Esophagus (tissue), 2 donors: ENCODE results near the gene NPHP3. TPM values are rescaled to one million over a fixed set of nuclear protein-coding genes. Genes with fewer than 3 reads are reported as not detected.

ENCODE experiments used
- H3K27ac ChIP-seq, 2 donors: one replicate each; pipeline ENCODE4 v1.5.1; 2013; ENCODE audit warnings: low read depth in 2 of 2, mild to moderate bottlenecking in 2 of 2, inconsistent platforms in 1 of 2, low read length in 1 of 2, moderate library complexity in 1 of 2
- H3K27me3 ChIP-seq, 2 donors: one replicate each; pipeline ENCODE4 v1.6.1; 2013; ENCODE audit warnings: low read length in 2 of 2, control low read depth in 1 of 2, mild to moderate bottlenecking in 1 of 2; ENCODE audit not compliant: insufficient read depth in 2 of 2, control insufficient read depth in 1 of 2
- H3K36me3 ChIP-seq, 2 donors: one replicate each; pipeline ENCODE4 v1.6.1; 2013; ENCODE audit warnings: low read length in 1 of 2; ENCODE audit not compliant: control insufficient read depth in 2 of 2, insufficient read depth in 2 of 2
- H3K4me1 ChIP-seq, 2 donors: one replicate each; pipeline ENCODE4 v1.6.1; 2013; ENCODE audit warnings: low read length in 1 of 2; ENCODE audit not compliant: control insufficient read depth in 2 of 2, insufficient read depth in 2 of 2
- H3K4me3 ChIP-seq, 2 donors: one replicate each; pipeline ENCODE4 v1.5.1; 2013; ENCODE audit warnings: low read length in 2 of 2, mild to moderate bottlenecking in 2 of 2, low read depth in 1 of 2, moderate library complexity in 1 of 2
- H3K9me3 ChIP-seq, 2 donors: one replicate each; pipeline ENCODE4 v1.6.1; 2013; ENCODE audit warnings: mild to moderate bottlenecking in 2 of 2, low read depth in 1 of 2, low read length in 1 of 2, moderate library complexity in 1 of 2; ENCODE audit not compliant: control insufficient read depth in 2 of 2, insufficient read depth in 1 of 2
- polyA plus RNA-seq, 2 donors: library from polyadenylated mRNA; stranded (reverse); fragments of 200-250 nt; gene quantifications; one replicate each; pipeline ENCODE4 v1.2.3, GENCODE V29; 2013
- donor health status: healthy with polysubstance abuse.
- donor health status: Bipolar disorder and iron deficiency.

Gene NPHP3
- polyA plus RNA-seq, 2 donors: 5.4 to 12.7 TPM

GRCh38 chr3:132635052-132635451 lies 87.2 kb downstream of the NPHP3 start:
- H3K27ac ChIP-seq: no peak overlapping the region
- no peaks in the 10 kb centered on the region for H3K27me3 ChIP-seq
- H3K4me1 ChIP-seq: no peaks in the 10 kb centered on the region
- H3K4me3 ChIP-seq: no peak overlapping the region
- H3K36me3 ChIP-seq: no peaks in the 10 kb centered on the region
- H3K9me3 ChIP-seq: no peaks in the 10 kb centered on the region

Other genes with a start within 250 kb of the NPHP3 start
- under 1 TPM; 0.18 to 0.21 TPM for gene ACKR4, start 125.1 kb downstream of the NPHP3 start, polyA plus RNA-seq
- gene ACAD11, start 62.6 kb downstream of the NPHP3 start, polyA plus RNA-seq: 10 to 100 TPM in 1 of 2 donors, 1 to 10 TPM in 1; 8.4 to 10.6 TPM
- 10 to 100 TPM; 16.3 to 19.2 TPM for gene UBA5, start 62.1 kb downstream of the NPHP3 start, polyA plus RNA-seq